Osteoblast (primary cell): ENCODE measurements around the gene MACF1. TPM values are rescaled to one million over a fixed set of nuclear protein-coding genes. Genes with fewer than 3 reads are reported as not detected.

Source experiments
- DNase-seq: peaks from one replicate; pipeline ENCODE4 v3.0.0; 2011; ENCODE audit warnings: low spot score, mixed read lengths; ENCODE audit not compliant: insufficient read length; ENCODE audit errors: missing footprints
- H2AFZ ChIP-seq: 2 replicates; pipeline ENCODE4 v1.6.0; 2011; ENCODE audit warnings: mild to moderate bottlenecking, low read length
- H3K27ac ChIP-seq: 2 replicates; pipeline ENCODE4 v1.5.1; 2011; ENCODE audit warnings: mild to moderate bottlenecking, low read depth, low read length, moderate library complexity
- H3K27me3 ChIP-seq: 2 replicates; pipeline ENCODE4 v1.6.0; 2012; ENCODE audit warnings: mild to moderate bottlenecking, control low read depth, inconsistent platforms, low read length, moderate library complexity; ENCODE audit not compliant: insufficient read depth
- H3K36me3 ChIP-seq: 2 replicates; pipeline ENCODE4 v1.5.1; 2011; ENCODE audit warnings: mild to moderate bottlenecking, low read length, control low read depth, moderate library complexity; ENCODE audit not compliant: insufficient read depth
- H3K4me1 ChIP-seq: 2 replicates; pipeline ENCODE4 v1.5.1; 2011; ENCODE audit warnings: mild to moderate bottlenecking, low read length, control low read depth, moderate library complexity; ENCODE audit not compliant: insufficient read depth
- H3K4me2 ChIP-seq: 2 replicates; pipeline ENCODE4 v1.6.0; 2011; ENCODE audit warnings: mild to moderate bottlenecking, low read length; ENCODE audit not compliant: insufficient read depth
- H3K4me3 ChIP-seq: fragments of 200-600 bp; sonication (generic); 3 replicates; pipeline ENCODE4 v1.5.1; 2012; ENCODE audit warnings: mild to moderate bottlenecking, low read length, inconsistent platforms; ENCODE audit not compliant: insufficient read depth
- H3K79me2 ChIP-seq: 2 replicates; pipeline ENCODE4 v1.6.0; 2012; ENCODE audit warnings: mild to moderate bottlenecking, low read length, control low read depth, inconsistent platforms; ENCODE audit not compliant: insufficient read depth
- H3K9me3 ChIP-seq: 2 replicates; pipeline ENCODE4 v1.5.1; 2011; ENCODE audit warnings: low read depth, low read length, control low read depth
- H4K20me1 ChIP-seq: 2 replicates; pipeline ENCODE4 v1.6.0; 2012; ENCODE audit warnings: mild to moderate bottlenecking, low read length, control low read depth; ENCODE audit not compliant: insufficient read depth
- CTCF ChIP-seq: IDR thresholded peaks from 2 replicates; pipeline ENCODE4 v1.5.1; 2011; ENCODE audit warnings: mild to moderate bottlenecking, low read depth, low read length, moderate library complexity; ENCODE audit errors: extremely low read depth
- total RNA-seq: library from RNA; depleted of rRNA; stranded (reverse); fragments of >200 nt; gene quantifications from 2 replicates; pipeline ENCODE4 v1.2.3, GENCODE V29; 2012

Gene MACF1
- total RNA-seq, 1 donor = 424 TPM

GRCh38 chr1:39326836-39327235 lies 122.3 kb downstream of the MACF1 start:
- Histone ChIP-seq H3K9me3 (no peaks in the 10 kb centered on the region), H3K4me1 (no peaks in the 10 kb centered on the region), H3K4me3 (no peak overlapping the region), H3K79me2 (no peaks in the 10 kb centered on the region), H2AFZ (no peak overlapping the region), H4K20me1 (no peaks in the 10 kb centered on the region), H3K27ac (no peak overlapping the region), H3K27me3 (no peaks in the 10 kb centered on the region), H3K36me3 (peaks cover 79% of the 10 kb centered on the region), H3K4me2 (no peak overlapping the region)
- TF ChIP-seq CTCF = no peak
- DNase-seq = no peak

GRCh38 chr1:39328095-39328494 lies 123.6 kb downstream of the MACF1 start:
- H3K36me3 ChIP-seq = peaks cover 79% of the 10 kb centered on the region
- no peaks in the 10 kb centered on the region for H3K27me3 ChIP-seq
- no peak for DNase-seq
- no peaks in the 10 kb centered on the region for H3K9me3 ChIP-seq
- H2AFZ ChIP-seq = no peak overlapping the region
- no peak overlapping the region for H3K4me3 ChIP-seq
- no peaks in the 10 kb centered on the region for H3K79me2 ChIP-seq
- no peak overlapping the region for H3K4me2 ChIP-seq
- TF ChIP-seq CTCF = no peak
- no peaks in the 10 kb centered on the region for H3K4me1 ChIP-seq
- no peaks in the 10 kb centered on the region for H4K20me1 ChIP-seq
- H3K27ac ChIP-seq = no peak overlapping the region

- H3K9me3 ChIP-seq = no peaks in the 10 kb centered on the region
- no peak overlapping the region for H2AFZ ChIP-seq
- no peaks in the 10 kb centered on the region for H3K79me2 ChIP-seq
- no peak overlapping the region for H3K27ac ChIP-seq
- H3K4me3 ChIP-seq = no peak overlapping the region
- no peaks in the 10 kb centered on the region for H3K27me3 ChIP-seq
- no peaks in the 10 kb centered on the region for H4K20me1 ChIP-seq
- peaks cover 79% of the 10 kb centered on the region for H3K36me3 ChIP-seq
- H3K4me2 ChIP-seq = no peak overlapping the region
- TF ChIP-seq CTCF = no peak
- no peaks in the 10 kb centered on the region for H3K4me1 ChIP-seq
- no peak for DNase-seq
These were observed 124.2 kb downstream of the MACF1 start for GRCh38 chr1:39328586-39329121.

- Histone ChIP-seq H3K4me1 (no peaks in the 10 kb centered on the region), H3K4me3 (no peak overlapping the region), H3K79me2 (no peaks in the 10 kb centered on the region), H2AFZ (no peak overlapping the region), H3K27me3 (no peaks in the 10 kb centered on the region), H3K27ac (no peak overlapping the region), H4K20me1 (no peaks in the 10 kb centered on the region), H3K36me3 (peaks cover 79% of the 10 kb centered on the region), H3K4me2 (no peak overlapping the region), H3K9me3 (no peaks in the 10 kb centered on the region)
- peak; percentile 43 for DNase-seq
- TF ChIP-seq CTCF = no peak
These were observed 127.2 kb downstream of the MACF1 start for GRCh38 chr1:39331647-39332046.
